PC-3 (cell line): ENCODE data around the gene KRT35. TPM values are rescaled to one million over a fixed set of nuclear protein-coding genes. Genes with fewer than 3 reads are reported as not detected.
A peak's percentile ranks its signal among the peaks of the same experiment; 100 is the strongest.

Experiments used
- ATAC-seq: fragments of 200-7000 bp; cut with Tn5 transposase; 2 replicates; pipeline ENCODE4 v1.9.1; 2020; ENCODE audit warnings: mild to moderate bottlenecking, moderate library complexity
- BruUV-seq: library from RNA; stranded (reverse); fragments of 400-500 nt; replicated peaks from 2 replicates; lab custom pipeline; 2021; lab: Mats Ljungman, UMichigan
- CTCF ChIA-PET: fragments of 300-600 bp; sonication (Branson Sonifier 250); formaldehyde crosslinking; loops from one replicate; lab custom pipeline; 2022; ENCODE audit warnings: antibody characterized with exemption; lab: Charles Lee
- POLR2A ChIA-PET: fragments of 300-600 bp; sonication (Branson Sonifier 250); formaldehyde crosslinking; loops from one replicate; lab custom pipeline; 2022; ENCODE audit warnings: antibody characterized with exemption; ENCODE audit not compliant: unreplicated experiment; lab: Charles Lee
- DNase-seq: peaks from one replicate; pipeline ENCODE4 v3.0.0-alpha.2; 2015
- H2AFZ ChIP-seq: fragments of 300-600 bp; sonication (generic); 2 replicates; pipeline ENCODE4 v1.6.0; 2016; ENCODE audit warnings: antibody characterized with exemption, low read length
- H3F3A ChIP-seq: fragments of 300-600 bp; sonication (generic); one replicate; pipeline ENCODE4 v1.6.0; 2017; ENCODE audit warnings: antibody characterized with exemption, low read length, control low read depth, mild to moderate bottlenecking; ENCODE audit not compliant: unreplicated experiment
- H3K27ac ChIP-seq: fragments of 300-600 bp; sonication (generic); 2 replicates; pipeline ENCODE4 v1.5.1; 2016; ENCODE audit warnings: mild to moderate bottlenecking, low read length
- H3K27me3 ChIP-seq: fragments of 300-600 bp; sonication (generic); 2 replicates; pipeline ENCODE4 v1.6.1; 2016; ENCODE audit warnings: low read length, mixed read lengths
- H3K36me3 ChIP-seq: fragments of 300-600 bp; sonication (generic); 2 replicates; pipeline ENCODE4 v1.6.1; 2016; ENCODE audit warnings: low read depth, mixed run types, low read length, mixed read lengths
- H3K4me1 ChIP-seq: fragments of 300-600 bp; sonication (generic); 2 replicates; pipeline ENCODE4 v1.5.1; 2016; ENCODE audit warnings: low read length; ENCODE audit not compliant: insufficient read depth
- H3K4me2 ChIP-seq: fragments of 300-600 bp; sonication (generic); 2 replicates; pipeline ENCODE4 v1.6.0; 2016; ENCODE audit warnings: low read length
- H3K4me3 ChIP-seq: fragments of 300-600 bp; sonication (generic); 2 replicates; pipeline ENCODE4 v1.5.1; 2016; ENCODE audit warnings: mild to moderate bottlenecking, low read length, mixed read lengths
- H3K79me2 ChIP-seq: fragments of 300-600 bp; sonication (generic); 2 replicates; pipeline ENCODE4 v1.6.1; 2017; ENCODE audit warnings: low read length, mixed read lengths
- H3K9ac ChIP-seq: fragments of 300-600 bp; sonication (generic); 2 replicates; pipeline ENCODE4 v1.6.0; 2016; ENCODE audit warnings: mild to moderate bottlenecking, low read length
- H3K9me2 ChIP-seq: fragments of 300-600 bp; sonication (generic); replicated peaks from 2 replicates; pipeline ENCODE4 v1.6.1; 2016; ENCODE audit warnings: mixed run types, low read length, mixed read lengths
- H3K9me3 ChIP-seq: fragments of 300-600 bp; sonication (generic); 2 replicates; pipeline ENCODE4 v1.6.1; 2016; ENCODE audit warnings: low read length, mixed read lengths
- H4K20me1 ChIP-seq: fragments of 300-600 bp; sonication (generic); 2 replicates; pipeline ENCODE4 v1.6.1; 2016; ENCODE audit warnings: low read length, mixed read lengths
- EZH2 ChIP-seq: fragments of 300-600 bp; sonication (generic); IDR thresholded peaks from one replicate; pipeline ENCODE4 v1.6.1; 2017; ENCODE audit warnings: antibody characterized with exemption, mild to moderate bottlenecking, low read length; ENCODE audit not compliant: unreplicated experiment
- EZH2phosphoT487 ChIP-seq: fragments of 300-600 bp; sonication (generic); IDR thresholded peaks from 2 replicates; pipeline ENCODE4 v1.6.1; 2018; ENCODE audit warnings: mild to moderate bottlenecking, antibody characterized with exemption, low read length, borderline replicate concordance
- intact Hi-C: fragments of 100-400 bp; cut with micrococcal nuclease; formaldehyde crosslinking; loops from 2 replicates; pipeline ENCODE4 v1.9.0; 2023
- total RNA-seq: library from RNA; depleted of rRNA; stranded (reverse); fragments of >200 nt; gene quantifications from 2 replicates; pipeline ENCODE4 v1.2.3, GENCODE V29; 2014
- TF ChIP-seq, protein P1 (sequence below): fragments of 300-600 bp; sonication (generic); conservative IDR thresholded peaks from 2 replicates; pipeline ENCODE4 v1.5.1; 2017; ENCODE audit warnings: antibody characterized with exemption, low read depth, mild to moderate bottlenecking, low read length

Gene KRT35
- total RNA-seq, 1 experiment from 2014 or later = not detected

DNA sequence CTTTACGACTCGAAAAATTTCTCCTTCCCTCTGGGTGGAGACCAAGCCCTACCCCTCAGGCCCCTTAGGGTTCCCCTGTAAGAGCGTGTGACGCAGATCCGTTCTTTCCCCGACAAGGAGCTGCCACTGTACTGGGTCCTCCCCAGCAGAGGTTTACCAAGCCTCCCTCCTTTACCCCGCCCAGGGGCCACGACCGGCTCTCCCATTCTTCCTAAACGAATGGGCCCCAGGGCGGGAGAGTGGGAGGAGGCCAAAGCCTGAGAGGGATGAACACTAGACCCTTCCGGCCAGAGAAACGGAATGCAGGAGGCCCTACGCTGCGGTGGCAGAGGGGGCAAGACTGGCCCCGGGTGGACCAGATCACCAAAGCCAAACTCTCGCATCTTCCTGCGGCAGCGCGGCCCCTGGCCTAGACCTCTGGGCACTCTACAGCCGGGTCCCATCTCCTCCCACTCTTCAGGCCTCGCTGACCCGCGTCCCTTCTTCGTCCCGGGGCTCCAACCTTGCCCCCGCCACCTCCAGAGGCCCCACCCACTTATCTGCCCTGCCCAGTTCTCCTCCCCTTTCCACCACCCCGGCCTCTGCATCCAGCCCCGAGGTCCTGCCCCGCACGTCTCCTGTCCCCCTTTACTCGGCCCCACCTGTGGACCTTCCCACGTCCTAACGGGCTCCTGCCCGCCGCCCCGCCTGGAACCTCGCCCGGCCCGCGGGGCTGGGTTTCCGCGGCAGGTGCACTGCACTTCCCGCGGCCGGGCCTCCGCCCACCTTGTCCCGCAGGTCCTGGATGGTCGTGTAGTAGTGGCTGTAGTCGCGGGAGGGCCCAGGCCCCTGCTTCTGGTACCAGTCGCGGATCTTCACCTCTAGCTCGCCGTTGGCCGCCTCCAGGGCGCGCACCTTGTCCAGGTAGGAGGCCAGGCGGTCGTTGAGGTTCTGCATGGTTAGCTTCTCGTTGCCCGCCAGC lies 46.4 kb upstream of the KRT35 start:
- peaks cover 24% of the 10 kb centered on the region for H3F3A ChIP-seq
- POLR2A ChIA-PET = interaction anchor here (0.6 to 1.6 kb wide), 4 partner anchors 21 to 1202 kb away, joined by 3 to 23 read pairs (median 4); no protein-coding TSS in a partner anchor
- peaks cover 27% of the 10 kb centered on the region for H3K36me3 ChIP-seq
- H3K79me2 ChIP-seq = peaks cover 48% of the 10 kb centered on the region
- H2AFZ ChIP-seq = no peak overlapping the region
- TF ChIP-seq EZH2 (no peak), EZH2phosphoT487 (no peak)
- TF ChIP-seq, protein P1, sequence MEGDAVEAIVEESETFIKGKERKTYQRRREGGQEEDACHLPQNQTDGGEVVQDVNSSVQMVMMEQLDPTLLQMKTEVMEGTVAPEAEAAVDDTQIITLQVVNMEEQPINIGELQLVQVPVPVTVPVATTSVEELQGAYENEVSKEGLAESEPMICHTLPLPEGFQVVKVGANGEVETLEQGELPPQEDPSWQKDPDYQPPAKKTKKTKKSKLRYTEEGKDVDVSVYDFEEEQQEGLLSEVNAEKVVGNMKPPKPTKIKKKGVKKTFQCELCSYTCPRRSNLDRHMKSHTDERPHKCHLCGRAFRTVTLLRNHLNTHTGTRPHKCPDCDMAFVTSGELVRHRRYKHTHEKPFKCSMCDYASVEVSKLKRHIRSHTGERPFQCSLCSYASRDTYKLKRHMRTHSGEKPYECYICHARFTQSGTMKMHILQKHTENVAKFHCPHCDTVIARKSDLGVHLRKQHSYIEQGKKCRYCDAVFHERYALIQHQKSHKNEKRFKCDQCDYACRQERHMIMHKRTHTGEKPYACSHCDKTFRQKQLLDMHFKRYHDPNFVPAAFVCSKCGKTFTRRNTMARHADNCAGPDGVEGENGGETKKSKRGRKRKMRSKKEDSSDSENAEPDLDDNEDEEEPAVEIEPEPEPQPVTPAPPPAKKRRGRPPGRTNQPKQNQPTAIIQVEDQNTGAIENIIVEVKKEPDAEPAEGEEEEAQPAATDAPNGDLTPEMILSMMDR = no peak
- peak overlapping the region; percentile 94 for H3K4me2 ChIP-seq
- ATAC-seq = no peak
- H3K4me3 ChIP-seq = peak overlapping the region; percentile 90
- H3K9ac ChIP-seq = peak overlapping the region; percentile 97
- H3K4me1 ChIP-seq = peaks cover 56% of the 10 kb centered on the region
- intact Hi-C loops = loop anchor here (10.0 kb wide), 1 partner anchor 123 kb away; no protein-coding TSS in a partner anchor
- CTCF ChIA-PET = interaction anchor here (0.6 to 3.5 kb wide), 2 partner anchors 21 to 136 kb away, joined by 3 to 22 read pairs; no protein-coding TSS in a partner anchor
- peaks cover 17% of the 10 kb centered on the region for H4K20me1 ChIP-seq
- peak overlapping the region; percentile 97 for H3K27ac ChIP-seq
- no peaks in the 10 kb centered on the region for H3K9me2 ChIP-seq
- DNase-seq = no peak
- no peaks in the 10 kb centered on the region for H3K27me3 ChIP-seq
- TSS peak; percentile 46 for BruUV-seq
- H3K9me3 ChIP-seq = no peaks in the 10 kb centered on the region

DNA sequence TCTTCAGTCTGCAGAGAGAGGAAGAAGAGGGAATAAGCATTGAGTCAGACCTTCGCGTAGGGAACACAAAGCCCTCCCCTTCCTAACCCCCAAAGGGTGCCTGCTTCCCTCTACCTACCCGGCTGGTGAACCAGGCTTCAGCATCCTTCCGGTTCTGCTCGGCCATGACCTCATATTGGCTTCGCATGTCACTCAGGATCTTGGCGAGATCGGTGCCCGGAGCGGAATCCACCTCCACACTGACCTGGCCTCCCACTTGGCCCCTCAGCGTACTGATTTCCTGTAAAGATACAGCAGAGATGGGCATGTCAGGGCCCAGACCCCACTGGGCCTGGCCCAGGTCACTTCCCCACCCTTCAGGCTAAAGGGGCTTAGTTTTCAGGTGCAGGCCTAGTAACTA lies 43.3 kb upstream of the KRT35 start:
- POLR2A ChIA-PET = no interaction called here
- Histone ChIP-seq H3K4me3 (peak overlapping the region; percentile 13; the same call in 1 of the 2 replicates), H4K20me1 (peaks cover 17% of the 10 kb centered on the region)

More for the DNA sequence above, 43.3 kb upstream of the KRT35 start:
- Histone ChIP-seq H3K27ac (peak overlapping the region; percentile 97), H3K9me3 (no peaks in the 10 kb centered on the region), H2AFZ (no peak overlapping the region), H3F3A (peaks cover 18% of the 10 kb centered on the region), H3K4me2 (peak overlapping the region; percentile 94), H3K9ac (no peak overlapping the region), H3K9me2 (no peaks in the 10 kb centered on the region), H3K36me3 (peaks cover 27% of the 10 kb centered on the region), H3K27me3 (no peaks in the 10 kb centered on the region), H3K79me2 (peaks cover 44% of the 10 kb centered on the region), H3K4me1 (peaks cover 66% of the 10 kb centered on the region)
- intact Hi-C loops = loop anchor here (10.0 kb wide), 1 partner anchor 119 kb away; no protein-coding TSS in a partner anchor
- DNase-seq (no peak), ATAC-seq (no peak)
- BruUV-seq = no TSS peak
- TF ChIP-seq EZH2 = no peak
- no peak for TF ChIP-seq EZH2phosphoT487
- TF ChIP-seq, protein P1 = no peak
- CTCF ChIA-PET = interaction anchor here (0.6 kb wide), 1 partner anchor 107 kb away, joined by 3 read pairs; no protein-coding TSS in a partner anchor
